H1 (cell line): Measurements from ENCODE around the gene USP37. TPM values are rescaled to one million over a fixed set of nuclear protein-coding genes. Genes with fewer than 3 reads are reported as not detected.

Experiments
- CTCF ChIA-PET: fragments of 300-600 bp; sonication (Branson Sonifier 250); formaldehyde crosslinking; loops from one replicate; lab custom pipeline; 2021; ENCODE audit not compliant: partially characterized antibody; lab: Charles Lee
- POLR2A ChIA-PET: fragments of 300-600 bp; sonication (Branson Sonifier 250); formaldehyde crosslinking; loops from one replicate; lab custom pipeline; 2021; ENCODE audit warnings: inconsistent platforms; ENCODE audit not compliant: partially characterized antibody; lab: Charles Lee
- DNase-seq, 2 experiments: peaks; one replicate each; pipeline versions ENCODE4 v3.0.0 to v3.0.0-alpha.2; 2010 to 2022; ENCODE audit warnings: low spot score in 2 of 2, low read depth in 1 of 2, mixed read lengths in 1 of 2
- FAIRE-seq: peaks from 2 replicates; lab custom pipeline; 2011; peaks lifted over from hg19 to GRCh38; lab: Jason Lieb, UNC
- H2AFZ ChIP-seq: 2 replicates; pipeline ENCODE4 v1.8.1; 2012; ENCODE audit warnings: low read length, inconsistent platforms
- H2AK5ac ChIP-seq: 2 replicates; pipeline ENCODE4 v1.6.1; 2013; ENCODE audit warnings: low read depth, low read length
- H2BK120ac ChIP-seq: replicated peaks from 2 replicates; pipeline ENCODE3; 2013; ENCODE audit warnings: low read depth, low read length, inconsistent platforms
- H2BK12ac ChIP-seq: 2 replicates; pipeline ENCODE4 v1.6.1; 2013; ENCODE audit warnings: low read depth, low read length
- H2BK15ac ChIP-seq: 2 replicates; pipeline ENCODE4 v1.6.1; 2013; ENCODE audit warnings: low read length
- H2BK20ac ChIP-seq: 2 replicates; pipeline ENCODE4 v1.6.1; 2013; ENCODE audit warnings: low read length
- H2BK5ac ChIP-seq: 2 replicates; pipeline ENCODE4 v1.6.1; 2013; ENCODE audit warnings: low read depth, low read length
- H3K14ac ChIP-seq: 2 replicates; pipeline ENCODE4 v1.6.1; 2013; ENCODE audit warnings: inconsistent platforms; ENCODE audit not compliant: insufficient read length
- H3K18ac ChIP-seq: 2 replicates; pipeline ENCODE4 v1.6.1; 2013; ENCODE audit warnings: low read length; ENCODE audit errors: extremely low read depth
- H3K23ac ChIP-seq: 2 replicates; pipeline ENCODE4 v1.6.1; 2013; ENCODE audit warnings: inconsistent platforms; ENCODE audit not compliant: insufficient read length
- H3K23me2 ChIP-seq: 2 replicates; pipeline ENCODE4 v1.6.1; 2013; ENCODE audit warnings: low read depth, low read length
- H3K27ac ChIP-seq: 2 replicates; pipeline ENCODE4 v1.6.1; 2011; ENCODE audit warnings: low read depth, low read length, inconsistent platforms
- H3K27me3 ChIP-seq, 4 experiments: replicated peaks in 1 of 4; 1 replicate in 1 of 4; 2 replicates in 3 of 4; pipeline versions ENCODE4 v1.6.1 to v1.8.1; 2011 to 2013; ENCODE audit warnings: low read length in 3 of 4, mild to moderate bottlenecking in 3 of 4, inconsistent platforms in 2 of 4, mixed read lengths in 2 of 4, moderate library complexity in 1 of 4; ENCODE audit not compliant: control insufficient read depth in 3 of 4, insufficient read depth in 3 of 4; ENCODE audit errors: extremely low read depth in 1 of 4
- H3K36me3 ChIP-seq, 4 experiments: 2 replicates each; pipeline versions ENCODE4 v1.6.1 to v1.8.1; 2011 to 2013; ENCODE audit warnings: mild to moderate bottlenecking in 4 of 4, low read length in 3 of 4, moderate library complexity in 2 of 4, control low read depth in 1 of 4, inconsistent platforms in 1 of 4; ENCODE audit not compliant: insufficient read depth in 4 of 4, control insufficient read depth in 2 of 4
- H3K4ac ChIP-seq: replicated peaks from 2 replicates; pipeline ENCODE3; 2013; ENCODE audit warnings: low read length, low read depth, mixed read lengths, inconsistent platforms; ENCODE audit not compliant: insufficient read length
- H3K4me1 ChIP-seq, 4 experiments: replicated peaks in 1 of 4; 1 replicate in 1 of 4; 2 replicates in 3 of 4; pipeline versions ENCODE4 v1.6.1 to v1.8.1; 2011 to 2013; ENCODE audit warnings: low read length in 3 of 4, inconsistent platforms in 2 of 4, mixed read lengths in 1 of 4; ENCODE audit not compliant: insufficient read depth in 4 of 4, control insufficient read depth in 3 of 4
- H3K4me2 ChIP-seq, 2 experiments: 2 replicates each; pipeline versions ENCODE4 v1.6.1 to v1.8.1; 2011 to 2013; ENCODE audit warnings: low read depth in 2 of 2, low read length in 2 of 2, control low read depth in 1 of 2, inconsistent platforms in 1 of 2, mild to moderate bottlenecking in 1 of 2; ENCODE audit not compliant: insufficient read depth in 1 of 2
- H3K4me3 ChIP-seq, 4 experiments: fragments of 200-600, 300-600 bp in 1 of 4; sonication (generic), shearing (Covaris generic), sonication (Bioruptor Twin) in 1 of 4; 2 replicates each; pipeline versions ENCODE4 v1.5.1 to v1.8.1; 2011 to 2016; ENCODE audit warnings: low read length in 4 of 4, low read depth in 3 of 4, control low read depth in 2 of 4, inconsistent platforms in 2 of 4, mild to moderate bottlenecking in 2 of 4, mixed read lengths in 1 of 4, moderate library complexity in 1 of 4; ENCODE audit not compliant: insufficient read depth in 2 of 4; ENCODE audit errors: extremely low read depth in 1 of 4
- H3K56ac ChIP-seq: replicated peaks from 2 replicates; pipeline ENCODE3; 2013; ENCODE audit warnings: low read depth, mild to moderate bottlenecking, mixed read lengths, low read length, inconsistent platforms; ENCODE audit not compliant: insufficient read length
- H3K79me1 ChIP-seq: 2 replicates; pipeline ENCODE4 v1.6.1; 2013; ENCODE audit warnings: low read depth, low read length, control low read depth
- H3K79me2 ChIP-seq, 2 experiments: 2 replicates each; pipeline versions ENCODE4 v1.6.1 to v1.8.1; 2012 to 2013; ENCODE audit warnings: low read length in 2 of 2, mild to moderate bottlenecking in 2 of 2, inconsistent platforms in 1 of 2; ENCODE audit not compliant: insufficient read depth in 2 of 2, control insufficient read depth in 1 of 2
- H3K9ac ChIP-seq, 4 experiments: replicated peaks in 1 of 4; 1 replicate in 1 of 4; 2 replicates in 3 of 4; pipeline versions ENCODE4 v1.6.1 to v1.8.1; 2011 to 2013; ENCODE audit warnings: low read depth in 3 of 4, low read length in 3 of 4, control low read depth in 2 of 4, mild to moderate bottlenecking in 2 of 4, moderate library complexity in 2 of 4, inconsistent platforms in 1 of 4; ENCODE audit errors: extremely low read depth in 1 of 4
- H3K9me3 ChIP-seq, 2 experiments: 2 replicates each; pipeline versions ENCODE4 v1.6.1 to v1.8.1; 2012 to 2013; ENCODE audit warnings: mild to moderate bottlenecking in 2 of 2, moderate library complexity in 2 of 2, control low read depth in 1 of 2, inconsistent platforms in 1 of 2, low read depth in 1 of 2, low read length in 1 of 2, mixed read lengths in 1 of 2; ENCODE audit not compliant: insufficient read depth in 2 of 2
- H4K20me1 ChIP-seq, 2 experiments: replicated peaks in 1 of 2; 2 replicates each; pipeline versions ENCODE3 to v1.8.1; 2011 to 2013; ENCODE audit warnings: inconsistent platforms in 2 of 2, low read length in 2 of 2, mild to moderate bottlenecking in 1 of 2; ENCODE audit not compliant: insufficient read depth in 2 of 2, control insufficient read depth in 1 of 2
- H4K5ac ChIP-seq: 2 replicates; pipeline ENCODE4 v1.6.1; 2013; ENCODE audit warnings: low read length, low read depth, mixed read lengths, inconsistent platforms; ENCODE audit not compliant: insufficient read length
- H4K8ac ChIP-seq: 2 replicates; pipeline ENCODE4 v1.8.0; 2013; ENCODE audit warnings: mild to moderate bottlenecking, moderate library complexity, low read length, inconsistent platforms; ENCODE audit not compliant: insufficient read depth; ENCODE audit errors: extremely low read depth
- H4K91ac ChIP-seq: replicated peaks from 2 replicates; pipeline ENCODE3; 2013; ENCODE audit warnings: low read length, mixed read lengths, inconsistent platforms; ENCODE audit not compliant: insufficient read length
- BCL11A ChIP-seq, 2 experiments: IDR thresholded peaks; one replicate each; pipeline ENCODE4 v1.6.1; 2011; ENCODE audit warnings: low read depth in 2 of 2, low read length in 2 of 2, mild to moderate bottlenecking in 2 of 2
- CEBPB ChIP-seq: IDR thresholded peaks from 2 replicates; pipeline ENCODE4 v1.6.1; 2012; ENCODE audit warnings: low read depth, low read length
- CHD1 ChIP-seq: IDR thresholded peaks from 2 replicates; pipeline ENCODE4 v1.6.1; 2012; ENCODE audit warnings: low read depth, low read length, improper control_type of control experiment
- CTCF ChIP-seq, 3 experiments: IDR thresholded peaks; 1 replicate in 2 of 3; 2 replicates in 1 of 3; pipeline versions ENCODE4 v1.5.1 to v1.6.1; 2011; ENCODE audit warnings: low read length in 3 of 3, mild to moderate bottlenecking in 3 of 3, inconsistent platforms in 2 of 3, low read depth in 1 of 3, moderate library complexity in 1 of 3; ENCODE audit not compliant: insufficient read depth in 1 of 3; ENCODE audit errors: control extremely low read depth in 1 of 3
- EP300 ChIP-seq, 2 experiments: IDR thresholded peaks; 1 replicate in 1 of 2; 2 replicates in 1 of 2; pipeline ENCODE4 v1.6.1; 2011 to 2012; ENCODE audit warnings: low read depth in 2 of 2, low read length in 2 of 2, mild to moderate bottlenecking in 2 of 2, borderline replicate concordance in 1 of 2, inconsistent platforms in 1 of 2, moderate library complexity in 1 of 2
- EZH2 ChIP-seq: fragments of 200-600 bp; sonication (generic); IDR thresholded peaks from 2 replicates; pipeline ENCODE4 v1.7.1; 2012; ENCODE audit warnings: low read depth, mild to moderate bottlenecking, moderate library complexity, low read length, inconsistent platforms; ENCODE audit not compliant: severe bottlenecking
- KDM4A ChIP-seq: IDR thresholded peaks from one replicate; pipeline ENCODE4 v1.7.1; 2012; ENCODE audit warnings: low read depth, mild to moderate bottlenecking, moderate library complexity, low read length, inconsistent platforms; ENCODE audit not compliant: severe bottlenecking
- MAX ChIP-seq: IDR thresholded peaks from 2 replicates; pipeline ENCODE4 v1.6.1; 2012; ENCODE audit warnings: inconsistent platforms
- SIRT6 ChIP-seq: IDR thresholded peaks from one replicate; pipeline ENCODE4 v1.7.1; 2012; ENCODE audit warnings: low read length, inconsistent platforms
- SIX5 ChIP-seq: IDR thresholded peaks from 2 replicates; pipeline ENCODE4 v1.6.1; 2011; ENCODE audit warnings: mild to moderate bottlenecking, low read depth, low read length
- TBP ChIP-seq: IDR thresholded peaks from 2 replicates; pipeline ENCODE4 v1.6.1; 2011; ENCODE audit warnings: low read depth, low read length, improper control_type of control experiment
- WGBS, 2 experiments: shearing (Covaris generic) in 1 of 2; methylation state at CpG; one replicate each; pipeline versions ENCODE4 v1.1.6 to v1.1.7; 2013 to 2015; ENCODE audit warnings: low lambda C conversion rate in 2 of 2, mixed read lengths in 2 of 2, inconsistent platforms in 1 of 2, low coverage in 1 of 2, missing lambda C conversion rate in 1 of 2; ENCODE audit not compliant: insufficient replicate concordance in 2 of 2, insufficient coverage in 1 of 2, insufficient read length in 1 of 2; ENCODE audit errors: extremely low coverage in 1 of 2, missing lambda C conversion rate in 1 of 2; 5-methylcytosine and 5-hydroxymethylcytosine counted together
- polyA plus RNA-seq, 7 experiments: library from polyadenylated mRNA; depleted of rRNA in 3 of 7; stranded (reverse) in 5 of 7; unstranded in 2 of 7; fragments of >200 nt in 5 of 7; fragments of 200-250 nt in 2 of 7; gene quantifications; 1 replicate in 5 of 7; 2 replicates in 1 of 7; 4 replicates in 1 of 7; pipeline versions ENCODE4 v1.2.1 to v1.2.3, GENCODE V29; 2011 to 2013; ENCODE audit warnings: missing spikeins in 2 of 7, mixed read lengths in 2 of 7
- total RNA-seq: library from RNA; stranded (reverse); fragmentation: NEBNext Ultra II Directional; extraction: Animal tissue kit (Norgen Biotek cat#: 25700); gene quantifications from 2 replicates; pipeline ENCODE4 v1.2.1, GENCODE V29; 2021

USP37 gene
- total and polyA plus RNA-seq, 2 of the 8 experiments (the other 6 are each of a cell fraction or from before 2014, with no cell fraction given) = 3.8 to 29.1 TPM

- DNase-seq (no peak), FAIRE-seq (no peak)
- Histone ChIP-seq H3K23me2 (no peaks in the 10 kb centered on the region), H2BK12ac (no peak overlapping the region), H3K36me3 (peaks cover 8 to 62% (median 45%) of the 10 kb centered on the region in 4 experiments), H3K18ac (no peak overlapping the region), H2BK120ac (no peak overlapping the region), H2AK5ac (no peak overlapping the region), H3K79me2 (no peaks in the 10 kb centered on the region), H3K4ac (no peak overlapping the region), H3K4me3 (no peak overlapping the region), H3K14ac (no peak overlapping the region), H2AFZ (no peak overlapping the region), H3K9me3 (no peaks in the 10 kb centered on the region), H4K20me1 (peaks cover 0 to 3% of the 10 kb centered on the region in 2 experiments), H3K4me2 (no peak overlapping the region), H2BK20ac (no peak overlapping the region), H4K5ac (no peak overlapping the region), H2BK15ac (no peak overlapping the region), H2BK5ac (no peak overlapping the region), H3K23ac (no peak overlapping the region), H4K8ac (no peak overlapping the region), H4K91ac (no peak overlapping the region), H3K27ac (no peak overlapping the region), H3K79me1 (no peaks in the 10 kb centered on the region), H3K27me3 (no peaks in the 10 kb centered on the region), H3K56ac (no peak overlapping the region), H3K4me1 (no peaks in the 10 kb centered on the region), H3K9ac (no peak overlapping the region)
- ChIA-PET CTCF (interaction anchor here (1.3 to 3.5 kb wide), 2 partner anchors 14 to 119 kb away, joined by 3 to 18 read pairs; no protein-coding TSS in a partner anchor), POLR2A (interaction anchor here (0.6 kb wide), 1 partner anchor 26 kb away, joined by 3 read pairs; no protein-coding TSS in a partner anchor)
- TF ChIP-seq CHD1 (no peak), TBP (no peak), CEBPB (no peak), EP300 (IDR thresholded peaks at IDR 0.05; ENCODE audit: borderline replicate concordance in 1 of 2, low read depth in 2 of 2, low read length in 2 of 2) (no peak), BCL11A (IDR thresholded peaks at IDR 0.05; ENCODE audit: low read depth in 2 of 2, low read length in 2 of 2) (no peak), CTCF (IDR thresholded peaks at IDR 0.05; ENCODE audit: control extremely low read depth in 1 of 3, insufficient read depth in 1 of 3, low read depth in 1 of 3, low read length in 3 of 3) (no peak), MAX (no peak), SIX5 (no peak), SIRT6 (no peak), KDM4A (no peak), EZH2 (no peak)
- 98% methylated on average over 2 of the region's 2 CpGs; no CpG with 5 or more reads in 1 of the 2 experiments for WGBS, 2 experiments
Measured at GRCh38 chr2:218529990-218530389, 38.2 kb downstream of the USP37 start.
